ENCODE results near the gene SLC35F1.

Gene SLC35F1

GRCh38 chr6:118344014-118344670, 437.1 kb downstream of the SLC35F1 start:
- no peak overlapping the region for H3K4me3 ChIP-seq (ENCODE audit: low read depth, low read length)

- no peak overlapping the region for H3K4me3 ChIP-seq (ENCODE audit: low read depth, low read length)
These were observed 443.9 kb downstream of the SLC35F1 start for GRCh38 chr6:118350881-118351430.

- H3K4me3 ChIP-seq (ENCODE audit: low read depth, low read length), result no peak overlapping the region
These were observed 446.5 kb downstream of the SLC35F1 start for GRCh38 chr6:118353564-118353963.

GRCh38 chr6:118354641-118355040, 447.6 kb downstream of the SLC35F1 start:
- no peak overlapping the region for H3K4me3 ChIP-seq (ENCODE audit: low read depth, low read length)

- H3K4me3 ChIP-seq (ENCODE audit: low read depth, low read length), result no peak overlapping the region
These were observed 449.0 kb downstream of the SLC35F1 start for GRCh38 chr6:118356054-118356453.

GRCh38 chr6:118356686-118357085, 449.6 kb downstream of the SLC35F1 start:
- no peak overlapping the region for H3K4me3 ChIP-seq (ENCODE audit: low read depth, low read length)
